ENCODE data around the gene COX15.

GRCh38 chr10:99733366-99733765, 1.4 kb upstream of the COX15 start:
- TF ChIP-seq CTCF (IDR thresholded peaks at IDR 0.05; ENCODE audit: low read length) = no peak
- no peak for TF ChIP-seq EZH2 (IDR thresholded peaks at IDR 0.05; ENCODE audit: borderline replicate concordance, low read length)

Measured in OCI-LY1 (cell line).